Endothelial cell of umbilical vein (primary cell): ENCODE results near the gene GRHPR. TPM values are rescaled to one million over a fixed set of nuclear protein-coding genes. Genes with fewer than 3 reads are reported as not detected.

ENCODE experiments used
- BruUV-seq: library from RNA; stranded (reverse); fragments of 400-500 nt; replicated peaks from 2 replicates; lab custom pipeline; 2021; lab: Mats Ljungman, UMichigan
- CTCF ChIA-PET: fragments of 300-600, 350-600 bp; sonication (Branson Sonifier 250); formaldehyde crosslinking; loops from one replicate; lab custom pipeline; 2021; ENCODE audit warnings: antibody characterized with exemption, inconsistent platforms; lab: Charles Lee
- POLR2A ChIA-PET: fragments of 300-600, 350-600 bp; sonication (Branson Sonifier 250); formaldehyde crosslinking; loops from one replicate; lab custom pipeline; 2021; ENCODE audit warnings: antibody characterized with exemption, inconsistent platforms; lab: Charles Lee
- DNase-seq: peaks from one replicate; pipeline ENCODE4 v3.0.0-alpha.2; 2011; ENCODE audit warnings: low read depth, low spot score
- FAIRE-seq: peaks from 2 replicates; lab custom pipeline; 2011; peaks lifted over from hg19 to GRCh38; lab: Jason Lieb, UNC
- H2AFZ ChIP-seq: 2 replicates; pipeline ENCODE4 v1.6.0; 2012; ENCODE audit warnings: low read depth, low read length, control low read depth, inconsistent platforms
- H3K27ac ChIP-seq: 2 replicates; pipeline ENCODE4 v1.5.1; 2011; ENCODE audit warnings: low read depth, mild to moderate bottlenecking, control low read depth, low read length, moderate library complexity; ENCODE audit not compliant: insufficient read depth
- H3K27me3 ChIP-seq, 2 experiments: 2 replicates each; pipeline versions ENCODE4 v1.6.0 to v1.6.1; 2011; ENCODE audit warnings: low read length in 2 of 2, mixed read lengths in 1 of 2; ENCODE audit not compliant: control insufficient read depth in 2 of 2, insufficient read depth in 2 of 2
- H3K36me3 ChIP-seq, 2 experiments: 2 replicates in 1 of 2; 3 replicates in 1 of 2; pipeline ENCODE4 v1.5.1; 2011; ENCODE audit warnings: low read length in 2 of 2, mild to moderate bottlenecking in 1 of 2, moderate library complexity in 1 of 2; ENCODE audit not compliant: control insufficient read depth in 2 of 2, insufficient read depth in 2 of 2; ENCODE audit errors: extremely low read depth in 1 of 2
- H3K4me1 ChIP-seq: 3 replicates; pipeline ENCODE4 v1.5.1; 2011; ENCODE audit warnings: mild to moderate bottlenecking, low read length; ENCODE audit not compliant: control insufficient read depth, insufficient read depth; ENCODE audit errors: extremely low read depth
- H3K4me2 ChIP-seq: 2 replicates; pipeline ENCODE4 v1.6.1; 2011; ENCODE audit warnings: low read length, control low read depth, mixed read lengths; ENCODE audit not compliant: insufficient read depth
- H3K4me3 ChIP-seq, 3 experiments: fragments of 200-600 bp in 1 of 3; sonication (generic), shearing (Covaris generic) in 1 of 3; replicated peaks in 1 of 3; 2 replicates each; pipeline ENCODE4 v1.5.1; 2011 to 2016; ENCODE audit warnings: control low read depth in 3 of 3, low read length in 3 of 3, mild to moderate bottlenecking in 2 of 3, inconsistent platforms in 1 of 3, low read depth in 1 of 3, moderate library complexity in 1 of 3; ENCODE audit not compliant: insufficient read depth in 1 of 3
- H3K79me2 ChIP-seq: 2 replicates; pipeline ENCODE4 v1.6.0; 2012; ENCODE audit warnings: low read length, inconsistent platforms; ENCODE audit not compliant: control insufficient read depth, insufficient read depth
- H3K9ac ChIP-seq: replicated peaks from 2 replicates; pipeline ENCODE3; 2011; ENCODE audit warnings: low read length, control low read depth; ENCODE audit not compliant: insufficient read depth; ENCODE audit errors: extremely low read depth
- H3K9me1 ChIP-seq: replicated peaks from 3 replicates; pipeline ENCODE4 v1.6.0; 2011; ENCODE audit warnings: mild to moderate bottlenecking, low read length; ENCODE audit not compliant: control insufficient read depth, insufficient read depth; ENCODE audit errors: extremely low read depth
- H3K9me3 ChIP-seq: replicated peaks from 2 replicates; pipeline ENCODE4 v1.5.1; 2012; ENCODE audit warnings: low read length, inconsistent platforms; ENCODE audit not compliant: control insufficient read depth, insufficient read depth
- H4K20me1 ChIP-seq: replicated peaks from 2 replicates; pipeline ENCODE3; 2011; ENCODE audit warnings: mild to moderate bottlenecking, low read length; ENCODE audit not compliant: control insufficient read depth, insufficient read depth; ENCODE audit errors: extremely low read depth
- EZH2 ChIP-seq: IDR thresholded peaks from 2 replicates; pipeline ENCODE4 v1.6.1; 2012; ENCODE audit warnings: borderline replicate concordance, low read depth, mild to moderate bottlenecking, moderate library complexity, low read length, inconsistent platforms; ENCODE audit not compliant: severe bottlenecking
- FOS ChIP-seq: IDR thresholded peaks from 2 replicates; pipeline ENCODE4 v1.6.1; 2011; ENCODE audit warnings: mild to moderate bottlenecking, low read length, moderate library complexity, borderline replicate concordance; ENCODE audit not compliant: insufficient read depth
- GATA2 ChIP-seq: IDR thresholded peaks from 2 replicates; pipeline ENCODE4 v1.7.0; 2011; ENCODE audit warnings: low read depth, mild to moderate bottlenecking, moderate library complexity, mixed read lengths, low read length; ENCODE audit not compliant: insufficient read length, insufficient read depth
- JUN ChIP-seq: IDR thresholded peaks from 2 replicates; pipeline ENCODE4 v1.6.1; 2011; ENCODE audit warnings: borderline replicate concordance, low read depth; ENCODE audit not compliant: insufficient read length, insufficient read depth
- MYC ChIP-seq: IDR thresholded peaks from one replicate; pipeline ENCODE4 v1.6.1; 2011; ENCODE audit warnings: mild to moderate bottlenecking, low read depth, low read length
- POLR2A ChIP-seq: IDR thresholded peaks from 2 replicates; pipeline ENCODE4 v1.6.1; 2012; ENCODE audit warnings: low read depth, mild to moderate bottlenecking, control low read depth, low read length
- POLR2AphosphoS5 ChIP-seq: IDR thresholded peaks from 2 replicates; pipeline ENCODE4 v1.6.1; 2012; ENCODE audit warnings: low read depth, mild to moderate bottlenecking, control low read depth, low read length, moderate library complexity; ENCODE audit not compliant: insufficient read depth
- dilution Hi-C: fragments of 300-500 bp; cut with MboI; formaldehyde crosslinking; loops from one replicate; pipeline ENCODE4 v1.15.0; 2019; ENCODE audit warnings: low sequenced_read_pairs; ENCODE audit not compliant: extremely low pct_ligation_motif_present
- intact Hi-C: fragments of 100-400 bp; cut with micrococcal nuclease; formaldehyde crosslinking; loops from one replicate; pipeline ENCODE4 v1.10.0; 2022
- polyA plus RNA-seq, 4 experiments: library from polyadenylated mRNA; depleted of rRNA in 3 of 4; stranded (reverse) in 3 of 4; unstranded in 1 of 4; fragments of >200 nt; gene quantifications; 2 replicates each; pipeline versions ENCODE4 v1.2.1 to v1.2.3, GENCODE V29; 2011 to 2012; ENCODE audit warnings: missing spikeins in 1 of 4
- total RNA-seq: library from RNA; stranded (reverse); gene quantifications from 2 replicates; pipeline ENCODE4 v1.2.3, GENCODE V29; 2021
- TF ChIP-seq, protein P1 (sequence below), 2 donors: IDR thresholded peaks; 1 replicate in 1 of 2; 2 replicates in 1 of 2; pipeline ENCODE4 v1.5.1; 2011; ENCODE audit warnings: low read length in 2 of 2, mild to moderate bottlenecking in 2 of 2, moderate library complexity in 2 of 2, control low read depth in 1 of 2, inconsistent platforms in 1 of 2, low read depth in 1 of 2; ENCODE audit not compliant: insufficient read depth in 1 of 2; ENCODE audit errors: extremely low read depth in 1 of 2
- TF ChIP-seq, protein P2 (sequence below): IDR thresholded peaks from 2 replicates; pipeline ENCODE4 v1.6.1; 2011; ENCODE audit not compliant: insufficient read depth, insufficient read length

Gene GRHPR
- total and polyA plus RNA-seq, 2 donors (not counting 3 experiments of a cell fraction or from before 2014, with no cell fraction given) = 91.2 to 247 TPM

DNA sequence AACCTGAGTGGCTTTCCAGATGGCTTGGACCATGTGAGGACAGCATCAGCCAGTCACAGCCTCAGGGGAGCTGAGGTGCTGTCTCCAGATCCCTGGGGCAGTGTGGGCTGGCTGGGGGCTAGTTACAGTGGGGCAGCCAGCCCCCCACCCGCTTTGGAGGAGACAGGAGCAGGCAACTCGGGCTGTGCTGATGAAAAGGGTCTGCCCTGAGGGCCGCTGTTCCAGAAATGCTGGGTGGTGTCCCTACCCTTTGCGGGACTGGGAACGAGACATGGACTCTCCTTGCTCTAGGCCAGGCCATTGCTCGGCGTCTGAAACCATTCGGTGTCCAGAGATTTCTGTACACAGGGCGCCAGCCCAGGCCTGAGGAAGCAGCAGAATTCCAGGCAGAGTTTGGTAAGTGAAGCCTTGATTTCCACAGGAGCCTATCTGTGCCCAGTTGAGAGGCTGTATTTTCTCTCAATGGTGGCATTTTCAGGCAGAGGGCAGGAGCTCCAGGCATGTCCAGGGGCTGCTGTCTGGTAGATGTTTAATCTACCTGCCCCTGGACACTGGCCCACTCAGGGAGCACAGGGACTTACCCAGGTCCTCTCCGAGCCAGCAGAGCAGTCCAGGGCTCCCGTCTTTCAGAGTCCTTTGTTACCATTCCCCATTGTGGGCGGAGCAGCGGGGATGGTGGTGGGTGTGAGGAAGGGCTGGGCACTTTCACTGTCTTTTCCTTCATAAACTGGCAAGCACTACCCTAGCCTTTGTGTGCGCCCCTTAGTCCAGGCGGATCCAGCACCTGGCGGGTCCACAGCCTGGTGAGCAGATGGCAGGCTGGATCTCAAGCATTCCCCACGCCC lies 7.2 kb downstream of the GRHPR start:
- Histone ChIP-seq H3K9me3 (no peaks in the 10 kb centered on the region), H4K20me1 (no peaks in the 10 kb centered on the region), H3K4me3 (no peak overlapping the region), H3K4me1 (no peaks in the 10 kb centered on the region), H2AFZ (no peak overlapping the region), H3K9me1 (no peaks in the 10 kb centered on the region), H3K27ac (no peak overlapping the region), H3K4me2 (no peak overlapping the region), H3K27me3 (no peaks in the 10 kb centered on the region), H3K79me2 (peaks cover 4% of the 10 kb centered on the region), H3K9ac (no peak overlapping the region), H3K36me3 (peaks cover 4 to 30% of the 10 kb centered on the region in 2 experiments)
- BruUV-seq = no TSS peak
- dilution Hi-C loops = no loop called here
- ChIA-PET POLR2A (no interaction called here), CTCF (no interaction called here)
- TF ChIP-seq POLR2A (no peak), GATA2 (no peak), MYC (no peak), POLR2AphosphoS5 (no peak), FOS (no peak), EZH2 (no peak), JUN (no peak)
- TF ChIP-seq, protein P1, sequence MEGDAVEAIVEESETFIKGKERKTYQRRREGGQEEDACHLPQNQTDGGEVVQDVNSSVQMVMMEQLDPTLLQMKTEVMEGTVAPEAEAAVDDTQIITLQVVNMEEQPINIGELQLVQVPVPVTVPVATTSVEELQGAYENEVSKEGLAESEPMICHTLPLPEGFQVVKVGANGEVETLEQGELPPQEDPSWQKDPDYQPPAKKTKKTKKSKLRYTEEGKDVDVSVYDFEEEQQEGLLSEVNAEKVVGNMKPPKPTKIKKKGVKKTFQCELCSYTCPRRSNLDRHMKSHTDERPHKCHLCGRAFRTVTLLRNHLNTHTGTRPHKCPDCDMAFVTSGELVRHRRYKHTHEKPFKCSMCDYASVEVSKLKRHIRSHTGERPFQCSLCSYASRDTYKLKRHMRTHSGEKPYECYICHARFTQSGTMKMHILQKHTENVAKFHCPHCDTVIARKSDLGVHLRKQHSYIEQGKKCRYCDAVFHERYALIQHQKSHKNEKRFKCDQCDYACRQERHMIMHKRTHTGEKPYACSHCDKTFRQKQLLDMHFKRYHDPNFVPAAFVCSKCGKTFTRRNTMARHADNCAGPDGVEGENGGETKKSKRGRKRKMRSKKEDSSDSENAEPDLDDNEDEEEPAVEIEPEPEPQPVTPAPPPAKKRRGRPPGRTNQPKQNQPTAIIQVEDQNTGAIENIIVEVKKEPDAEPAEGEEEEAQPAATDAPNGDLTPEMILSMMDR (IDR thresholded peaks at IDR 0.05; ENCODE audit: extremely low read depth in 1 of 2, insufficient read depth in 1 of 2, low read depth in 1 of 2, low read length in 2 of 2) = no peak
- TF ChIP-seq, protein P2, sequence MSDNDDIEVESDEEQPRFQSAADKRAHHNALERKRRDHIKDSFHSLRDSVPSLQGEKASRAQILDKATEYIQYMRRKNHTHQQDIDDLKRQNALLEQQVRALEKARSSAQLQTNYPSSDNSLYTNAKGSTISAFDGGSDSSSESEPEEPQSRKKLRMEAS = no peak
- intact Hi-C loops = no loop called here
- FAIRE-seq (no peak), DNase-seq (no peak)
